HTR-8/SVneo (cell line): ENCODE results near the gene TSC2.

Experiments used
- DNase-seq: peaks from one replicate; pipeline ENCODE4 v3.0.0; 2011; ENCODE audit warnings: low spot score, mixed read lengths; ENCODE audit not compliant: insufficient read length
- FAIRE-seq: peaks from 2 replicates; lab custom pipeline; 2011; peaks lifted over from hg19 to GRCh38; lab: Jason Lieb, UNC

The TSC2 gene

GRCh38 chr16:2082171-2082982 lies 34.6 kb downstream of the TSC2 start:
- DNase-seq (no peak), FAIRE-seq (no peak)

- no peak for DNase-seq
- FAIRE-seq: no peak
These were observed 35.2 kb downstream of the TSC2 start for GRCh38 chr16:2082983-2083364.

GRCh38 chr16:2083409-2083808 lies 35.6 kb downstream of the TSC2 start:
- DNase-seq (no peak), FAIRE-seq (no peak)

GRCh38 chr16:2083876-2084780 lies 36.3 kb downstream of the TSC2 start:
- DNase-seq: no peak
- no peak for FAIRE-seq

- DNase-seq (no peak), FAIRE-seq (no peak)
These were observed 37.3 kb downstream of the TSC2 start for GRCh38 chr16:2084895-2085625.

GRCh38 chr16:2085669-2086068 lies 37.9 kb downstream of the TSC2 start:
- DNase-seq (no peak), FAIRE-seq (no peak)

GRCh38 chr16:2086106-2086742 lies 38.4 kb downstream of the TSC2 start:
- DNase-seq (no peak), FAIRE-seq (no peak)

GRCh38 chr16:2086812-2087747 lies 39.3 kb downstream of the TSC2 start:
- DNase-seq (no peak), FAIRE-seq (no peak)

GRCh38 chr16:2087748-2088631 lies 40.2 kb downstream of the TSC2 start:
- no peak for DNase-seq
- FAIRE-seq: no peak

- DNase-seq (no peak), FAIRE-seq (no peak)
These were observed 41.1 kb downstream of the TSC2 start for GRCh38 chr16:2088759-2089358.

GRCh38 chr16:2089706-2090480 lies 42.1 kb downstream of the TSC2 start:
- DNase-seq (no peak), FAIRE-seq (no peak)

GRCh38 chr16:2090481-2090776 lies 42.6 kb downstream of the TSC2 start:
- FAIRE-seq: no peak
- DNase-seq: no peak

GRCh38 chr16:2090777-2091546 lies 43.2 kb downstream of the TSC2 start:
- no peak for DNase-seq
- FAIRE-seq: no peak

- no peak for FAIRE-seq
These were observed 43.9 kb downstream of the TSC2 start for GRCh38 chr16:2091547-2092255.

GRCh38 chr16:2092256-2092620 lies 44.5 kb downstream of the TSC2 start:
- FAIRE-seq: no peak

More at GRCh38 chr16:2091547-2092255, 43.9 kb downstream of the TSC2 start:
- DNase-seq: no peak

GRCh38 chr16:2092866-2093265 lies 45.1 kb downstream of the TSC2 start:
- FAIRE-seq (no peak), DNase-seq (no peak)

More at GRCh38 chr16:2092256-2092620, 44.5 kb downstream of the TSC2 start:
- DNase-seq: no peak
